ENCODE results near the gene HMCN1. TPM values are rescaled to one million over a fixed set of nuclear protein-coding genes. Genes with fewer than 3 reads are reported as not detected.

Gene HMCN1
- total RNA-seq, 1 experiment from 2014 or later, result 0.23 TPM

DNA sequence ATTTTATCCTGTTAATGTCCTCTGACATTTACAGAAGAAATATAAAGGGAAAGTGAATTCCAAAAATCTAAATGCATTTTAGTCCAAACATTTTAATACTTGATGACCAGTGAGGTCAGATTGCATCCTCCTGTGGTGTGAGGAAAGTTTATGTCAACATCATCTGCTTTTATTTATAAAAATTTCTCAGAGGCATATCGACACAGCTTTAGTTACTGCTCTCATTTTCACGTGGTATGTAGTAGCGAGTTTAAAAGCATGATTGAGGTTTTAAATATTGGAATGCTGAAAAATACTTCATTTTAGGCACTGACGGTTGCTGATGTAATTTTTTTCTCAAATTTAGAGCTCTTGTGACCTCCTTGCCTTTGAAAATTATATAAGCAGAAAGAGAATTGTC lies 234.8 kb downstream of the HMCN1 start:
- Histone ChIP-seq H3K27me3 (ENCODE audit: control insufficient read depth, insufficient read depth, low read length) (no peaks in the 10 kb centered on the region), H3K36me3 (ENCODE audit: control insufficient read depth, insufficient read depth, low read length) (no peaks in the 10 kb centered on the region), H3K9me3 (ENCODE audit: control insufficient read depth, insufficient read depth, low read depth, low read length) (no peaks in the 10 kb centered on the region), H3K4me1 (ENCODE audit: control insufficient read depth, insufficient read depth, low read length) (no peaks in the 10 kb centered on the region), H3K4me3 (ENCODE audit: low read depth in 2 of 2, low read length in 2 of 2) (no peak overlapping the region), H3K27ac (ENCODE audit: low read length) (no peak overlapping the region)
- ChIA-PET CTCF (no interaction called here), POLR2A (no interaction called here)
- no TSS peak for BruUV-seq (replicated peaks)
- intact Hi-C loops (cut with micrococcal nuclease; ENCODE audit: unreplicated experiment), result no loop called here
- ATAC-seq (no peak), DNase-seq (ENCODE audit: low read depth, low spot score) (no peak)
- in situ Hi-C loops (cut with HindIII; ENCODE audit: low pct_unique_long_range_greater_than_20kb, low sequenced_read_pairs), result no loop called here
- TF ChIP-seq POLR2AphosphoS5 (IDR thresholded peaks at IDR 0.05; ENCODE audit: low read depth, low read length) (no peak), TCF7L2 (IDR thresholded peaks at IDR 0.05; ENCODE audit: low read depth, low read length) (no peak), SIN3A (IDR thresholded peaks at IDR 0.05; ENCODE audit: borderline replicate concordance, insufficient read depth, low read depth, low read length) (no peak)

DNA sequence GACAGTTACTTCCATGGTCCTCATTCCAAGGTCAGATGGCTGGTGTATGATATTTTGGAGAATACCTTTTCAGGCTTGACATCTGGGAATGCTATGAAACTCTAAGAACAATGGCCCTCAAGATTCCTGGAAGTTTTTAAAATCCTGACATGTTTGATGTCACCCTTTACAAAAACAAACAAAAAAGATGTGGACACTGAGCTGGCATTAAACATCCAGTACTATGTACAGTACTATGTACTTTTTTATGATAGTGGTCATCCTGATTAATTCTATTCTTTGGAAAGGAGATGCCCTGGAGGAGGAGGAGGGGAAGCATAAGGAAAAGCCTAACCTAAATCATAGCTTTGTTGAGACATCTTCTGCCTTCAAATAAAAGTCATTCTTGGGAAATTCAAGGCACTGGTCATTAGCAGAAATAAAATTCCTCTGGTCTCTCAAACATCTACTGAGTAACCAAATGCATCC lies 235.4 kb downstream of the HMCN1 start:
- CTCF ChIA-PET, result no interaction called here

More for the DNA sequence above, 235.4 kb downstream of the HMCN1 start:
- DNase-seq (ENCODE audit: low read depth, low spot score) (no peak), ATAC-seq (no peak)
- Histone ChIP-seq H3K27me3 (ENCODE audit: control insufficient read depth, insufficient read depth, low read length) (no peaks in the 10 kb centered on the region), H3K4me1 (ENCODE audit: control insufficient read depth, insufficient read depth, low read length) (no peaks in the 10 kb centered on the region), H3K9me3 (ENCODE audit: control insufficient read depth, insufficient read depth, low read depth, low read length) (no peaks in the 10 kb centered on the region), H3K36me3 (ENCODE audit: control insufficient read depth, insufficient read depth, low read length) (no peaks in the 10 kb centered on the region), H3K4me3 (ENCODE audit: low read depth in 2 of 2, low read length in 2 of 2) (no peak overlapping the region), H3K27ac (ENCODE audit: low read length) (no peak overlapping the region)
- TF ChIP-seq SIN3A (IDR thresholded peaks at IDR 0.05; ENCODE audit: borderline replicate concordance, insufficient read depth, low read depth, low read length), result no peak
- TF ChIP-seq, protein P1, sequence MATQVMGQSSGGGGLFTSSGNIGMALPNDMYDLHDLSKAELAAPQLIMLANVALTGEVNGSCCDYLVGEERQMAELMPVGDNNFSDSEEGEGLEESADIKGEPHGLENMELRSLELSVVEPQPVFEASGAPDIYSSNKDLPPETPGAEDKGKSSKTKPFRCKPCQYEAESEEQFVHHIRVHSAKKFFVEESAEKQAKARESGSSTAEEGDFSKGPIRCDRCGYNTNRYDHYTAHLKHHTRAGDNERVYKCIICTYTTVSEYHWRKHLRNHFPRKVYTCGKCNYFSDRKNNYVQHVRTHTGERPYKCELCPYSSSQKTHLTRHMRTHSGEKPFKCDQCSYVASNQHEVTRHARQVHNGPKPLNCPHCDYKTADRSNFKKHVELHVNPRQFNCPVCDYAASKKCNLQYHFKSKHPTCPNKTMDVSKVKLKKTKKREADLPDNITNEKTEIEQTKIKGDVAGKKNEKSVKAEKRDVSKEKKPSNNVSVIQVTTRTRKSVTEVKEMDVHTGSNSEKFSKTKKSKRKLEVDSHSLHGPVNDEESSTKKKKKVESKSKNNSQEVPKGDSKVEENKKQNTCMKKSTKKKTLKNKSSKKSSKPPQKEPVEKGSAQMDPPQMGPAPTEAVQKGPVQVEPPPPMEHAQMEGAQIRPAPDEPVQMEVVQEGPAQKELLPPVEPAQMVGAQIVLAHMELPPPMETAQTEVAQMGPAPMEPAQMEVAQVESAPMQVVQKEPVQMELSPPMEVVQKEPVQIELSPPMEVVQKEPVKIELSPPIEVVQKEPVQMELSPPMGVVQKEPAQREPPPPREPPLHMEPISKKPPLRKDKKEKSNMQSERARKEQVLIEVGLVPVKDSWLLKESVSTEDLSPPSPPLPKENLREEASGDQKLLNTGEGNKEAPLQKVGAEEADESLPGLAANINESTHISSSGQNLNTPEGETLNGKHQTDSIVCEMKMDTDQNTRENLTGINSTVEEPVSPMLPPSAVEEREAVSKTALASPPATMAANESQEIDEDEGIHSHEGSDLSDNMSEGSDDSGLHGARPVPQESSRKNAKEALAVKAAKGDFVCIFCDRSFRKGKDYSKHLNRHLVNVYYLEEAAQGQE (IDR thresholded peaks at IDR 0.05; ENCODE audit: insufficient read depth in 1 of 2, low read depth in 2 of 2, low read length in 1 of 2), result no peak
- no peak for TF ChIP-seq POLR2AphosphoS5 (IDR thresholded peaks at IDR 0.05; ENCODE audit: low read depth, low read length)
- TF ChIP-seq, protein P2, sequence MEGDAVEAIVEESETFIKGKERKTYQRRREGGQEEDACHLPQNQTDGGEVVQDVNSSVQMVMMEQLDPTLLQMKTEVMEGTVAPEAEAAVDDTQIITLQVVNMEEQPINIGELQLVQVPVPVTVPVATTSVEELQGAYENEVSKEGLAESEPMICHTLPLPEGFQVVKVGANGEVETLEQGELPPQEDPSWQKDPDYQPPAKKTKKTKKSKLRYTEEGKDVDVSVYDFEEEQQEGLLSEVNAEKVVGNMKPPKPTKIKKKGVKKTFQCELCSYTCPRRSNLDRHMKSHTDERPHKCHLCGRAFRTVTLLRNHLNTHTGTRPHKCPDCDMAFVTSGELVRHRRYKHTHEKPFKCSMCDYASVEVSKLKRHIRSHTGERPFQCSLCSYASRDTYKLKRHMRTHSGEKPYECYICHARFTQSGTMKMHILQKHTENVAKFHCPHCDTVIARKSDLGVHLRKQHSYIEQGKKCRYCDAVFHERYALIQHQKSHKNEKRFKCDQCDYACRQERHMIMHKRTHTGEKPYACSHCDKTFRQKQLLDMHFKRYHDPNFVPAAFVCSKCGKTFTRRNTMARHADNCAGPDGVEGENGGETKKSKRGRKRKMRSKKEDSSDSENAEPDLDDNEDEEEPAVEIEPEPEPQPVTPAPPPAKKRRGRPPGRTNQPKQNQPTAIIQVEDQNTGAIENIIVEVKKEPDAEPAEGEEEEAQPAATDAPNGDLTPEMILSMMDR (IDR thresholded peaks at IDR 0.05), result no peak
- TF ChIP-seq TCF7L2 (IDR thresholded peaks at IDR 0.05; ENCODE audit: low read depth, low read length), result no peak
- intact Hi-C loops (cut with micrococcal nuclease; ENCODE audit: unreplicated experiment) (no loop called here), in situ Hi-C loops (cut with HindIII; ENCODE audit: low pct_unique_long_range_greater_than_20kb, low sequenced_read_pairs) (no loop called here)
- no TSS peak for BruUV-seq (replicated peaks)
- POLR2A ChIA-PET, result no interaction called here

Data from Panc1 (cell line).